H1 (cell line): ENCODE results near the gene SH3PXD2A. TPM values are rescaled to one million over a fixed set of nuclear protein-coding genes. Genes with fewer than 3 reads are reported as not detected.

Experiments
- CTCF ChIA-PET: fragments of 300-600 bp; sonication (Branson Sonifier 250); formaldehyde crosslinking; loops from one replicate; lab custom pipeline; 2021; ENCODE audit not compliant: partially characterized antibody; lab: Charles Lee
- POLR2A ChIA-PET: fragments of 300-600 bp; sonication (Branson Sonifier 250); formaldehyde crosslinking; loops from one replicate; lab custom pipeline; 2021; ENCODE audit warnings: inconsistent platforms; ENCODE audit not compliant: partially characterized antibody; lab: Charles Lee
- DNase-seq, 2 experiments: peaks; one replicate each; pipeline versions ENCODE4 v3.0.0 to v3.0.0-alpha.2; 2010 to 2022; ENCODE audit warnings: low spot score in 2 of 2, low read depth in 1 of 2, mixed read lengths in 1 of 2
- FAIRE-seq: peaks from 2 replicates; lab custom pipeline; 2011; peaks lifted over from hg19 to GRCh38; lab: Jason Lieb, UNC
- H2AFZ ChIP-seq: 2 replicates; pipeline ENCODE4 v1.8.1; 2012; ENCODE audit warnings: low read length, inconsistent platforms
- H2AK5ac ChIP-seq: 2 replicates; pipeline ENCODE4 v1.6.1; 2013; ENCODE audit warnings: low read depth, low read length
- H2BK120ac ChIP-seq: replicated peaks from 2 replicates; pipeline ENCODE3; 2013; ENCODE audit warnings: low read depth, low read length, inconsistent platforms
- H2BK12ac ChIP-seq: 2 replicates; pipeline ENCODE4 v1.6.1; 2013; ENCODE audit warnings: low read depth, low read length
- H2BK15ac ChIP-seq: 2 replicates; pipeline ENCODE4 v1.6.1; 2013; ENCODE audit warnings: low read length
- H2BK20ac ChIP-seq: 2 replicates; pipeline ENCODE4 v1.6.1; 2013; ENCODE audit warnings: low read length
- H2BK5ac ChIP-seq: 2 replicates; pipeline ENCODE4 v1.6.1; 2013; ENCODE audit warnings: low read depth, low read length
- H3K14ac ChIP-seq: 2 replicates; pipeline ENCODE4 v1.6.1; 2013; ENCODE audit warnings: inconsistent platforms; ENCODE audit not compliant: insufficient read length
- H3K18ac ChIP-seq: 2 replicates; pipeline ENCODE4 v1.6.1; 2013; ENCODE audit warnings: low read length; ENCODE audit errors: extremely low read depth
- H3K23ac ChIP-seq: 2 replicates; pipeline ENCODE4 v1.6.1; 2013; ENCODE audit warnings: inconsistent platforms; ENCODE audit not compliant: insufficient read length
- H3K23me2 ChIP-seq: 2 replicates; pipeline ENCODE4 v1.6.1; 2013; ENCODE audit warnings: low read depth, low read length
- H3K27ac ChIP-seq: 2 replicates; pipeline ENCODE4 v1.6.1; 2011; ENCODE audit warnings: low read depth, low read length, inconsistent platforms
- H3K27me3 ChIP-seq, 4 experiments: replicated peaks in 1 of 4; 1 replicate in 1 of 4; 2 replicates in 3 of 4; pipeline versions ENCODE4 v1.6.1 to v1.8.1; 2011 to 2013; ENCODE audit warnings: low read length in 3 of 4, mild to moderate bottlenecking in 3 of 4, inconsistent platforms in 2 of 4, mixed read lengths in 2 of 4, moderate library complexity in 1 of 4; ENCODE audit not compliant: control insufficient read depth in 3 of 4, insufficient read depth in 3 of 4; ENCODE audit errors: extremely low read depth in 1 of 4
- H3K36me3 ChIP-seq, 4 experiments: 2 replicates each; pipeline versions ENCODE4 v1.6.1 to v1.8.1; 2011 to 2013; ENCODE audit warnings: mild to moderate bottlenecking in 4 of 4, low read length in 3 of 4, moderate library complexity in 2 of 4, control low read depth in 1 of 4, inconsistent platforms in 1 of 4; ENCODE audit not compliant: insufficient read depth in 4 of 4, control insufficient read depth in 2 of 4
- H3K4ac ChIP-seq: replicated peaks from 2 replicates; pipeline ENCODE3; 2013; ENCODE audit warnings: low read length, low read depth, mixed read lengths, inconsistent platforms; ENCODE audit not compliant: insufficient read length
- H3K4me1 ChIP-seq, 4 experiments: replicated peaks in 1 of 4; 1 replicate in 1 of 4; 2 replicates in 3 of 4; pipeline versions ENCODE4 v1.6.1 to v1.8.1; 2011 to 2013; ENCODE audit warnings: low read length in 3 of 4, inconsistent platforms in 2 of 4, mixed read lengths in 1 of 4; ENCODE audit not compliant: insufficient read depth in 4 of 4, control insufficient read depth in 3 of 4
- H3K4me2 ChIP-seq, 2 experiments: 2 replicates each; pipeline versions ENCODE4 v1.6.1 to v1.8.1; 2011 to 2013; ENCODE audit warnings: low read depth in 2 of 2, low read length in 2 of 2, control low read depth in 1 of 2, inconsistent platforms in 1 of 2, mild to moderate bottlenecking in 1 of 2; ENCODE audit not compliant: insufficient read depth in 1 of 2
- H3K4me3 ChIP-seq, 4 experiments: fragments of 200-600, 300-600 bp in 1 of 4; sonication (generic), shearing (Covaris generic), sonication (Bioruptor Twin) in 1 of 4; 2 replicates each; pipeline versions ENCODE4 v1.5.1 to v1.8.1; 2011 to 2016; ENCODE audit warnings: low read length in 4 of 4, low read depth in 3 of 4, control low read depth in 2 of 4, inconsistent platforms in 2 of 4, mild to moderate bottlenecking in 2 of 4, mixed read lengths in 1 of 4, moderate library complexity in 1 of 4; ENCODE audit not compliant: insufficient read depth in 2 of 4; ENCODE audit errors: extremely low read depth in 1 of 4
- H3K56ac ChIP-seq: replicated peaks from 2 replicates; pipeline ENCODE3; 2013; ENCODE audit warnings: low read depth, mild to moderate bottlenecking, mixed read lengths, low read length, inconsistent platforms; ENCODE audit not compliant: insufficient read length
- H3K79me1 ChIP-seq: 2 replicates; pipeline ENCODE4 v1.6.1; 2013; ENCODE audit warnings: low read depth, low read length, control low read depth
- H3K79me2 ChIP-seq, 2 experiments: 2 replicates each; pipeline versions ENCODE4 v1.6.1 to v1.8.1; 2012 to 2013; ENCODE audit warnings: low read length in 2 of 2, mild to moderate bottlenecking in 2 of 2, inconsistent platforms in 1 of 2; ENCODE audit not compliant: insufficient read depth in 2 of 2, control insufficient read depth in 1 of 2
- H3K9ac ChIP-seq, 4 experiments: replicated peaks in 1 of 4; 1 replicate in 1 of 4; 2 replicates in 3 of 4; pipeline versions ENCODE4 v1.6.1 to v1.8.1; 2011 to 2013; ENCODE audit warnings: low read depth in 3 of 4, low read length in 3 of 4, control low read depth in 2 of 4, mild to moderate bottlenecking in 2 of 4, moderate library complexity in 2 of 4, inconsistent platforms in 1 of 4; ENCODE audit errors: extremely low read depth in 1 of 4
- H3K9me3 ChIP-seq, 2 experiments: 2 replicates each; pipeline versions ENCODE4 v1.6.1 to v1.8.1; 2012 to 2013; ENCODE audit warnings: mild to moderate bottlenecking in 2 of 2, moderate library complexity in 2 of 2, control low read depth in 1 of 2, inconsistent platforms in 1 of 2, low read depth in 1 of 2, low read length in 1 of 2, mixed read lengths in 1 of 2; ENCODE audit not compliant: insufficient read depth in 2 of 2
- H4K20me1 ChIP-seq, 2 experiments: replicated peaks in 1 of 2; 2 replicates each; pipeline versions ENCODE3 to v1.8.1; 2011 to 2013; ENCODE audit warnings: inconsistent platforms in 2 of 2, low read length in 2 of 2, mild to moderate bottlenecking in 1 of 2; ENCODE audit not compliant: insufficient read depth in 2 of 2, control insufficient read depth in 1 of 2
- H4K5ac ChIP-seq: 2 replicates; pipeline ENCODE4 v1.6.1; 2013; ENCODE audit warnings: low read length, low read depth, mixed read lengths, inconsistent platforms; ENCODE audit not compliant: insufficient read length
- H4K8ac ChIP-seq: 2 replicates; pipeline ENCODE4 v1.8.0; 2013; ENCODE audit warnings: mild to moderate bottlenecking, moderate library complexity, low read length, inconsistent platforms; ENCODE audit not compliant: insufficient read depth; ENCODE audit errors: extremely low read depth
- H4K91ac ChIP-seq: replicated peaks from 2 replicates; pipeline ENCODE3; 2013; ENCODE audit warnings: low read length, mixed read lengths, inconsistent platforms; ENCODE audit not compliant: insufficient read length
- CBX8 ChIP-seq: fragments of 300-800, 300-1000 bp; sonication (generic); IDR thresholded peaks from 2 replicates; pipeline ENCODE4 v1.7.1; 2016; ENCODE audit warnings: low read depth, low read length, borderline replicate concordance
- CHD2 ChIP-seq: IDR thresholded peaks from 2 replicates; pipeline ENCODE4 v1.6.1; 2012; ENCODE audit warnings: low read length, improper control_type of control experiment
- CTBP2 ChIP-seq: IDR thresholded peaks from 2 replicates; pipeline ENCODE4 v1.7.0; 2011; ENCODE audit warnings: borderline replicate concordance, mild to moderate bottlenecking, moderate library complexity, mixed read lengths, low read length; ENCODE audit not compliant: insufficient read depth, insufficient read length
- FOSL1 ChIP-seq: IDR thresholded peaks from 2 replicates; pipeline ENCODE4 v1.6.1; 2011; ENCODE audit warnings: mild to moderate bottlenecking, low read depth, low read length, moderate library complexity; ENCODE audit not compliant: insufficient read depth
- HDAC2 ChIP-seq, 2 experiments: fragments of 300-600 bp in 1 of 2; sonication (generic) in 1 of 2; IDR thresholded peaks; 2 replicates each; pipeline ENCODE4 v1.6.1; 2011 to 2012; ENCODE audit warnings: low read depth in 2 of 2, low read length in 2 of 2, mild to moderate bottlenecking in 2 of 2, moderate library complexity in 2 of 2, borderline replicate concordance in 1 of 2, inconsistent platforms in 1 of 2
- POLR2AphosphoS5 ChIP-seq: IDR thresholded peaks from 2 replicates; pipeline ENCODE4 v1.6.1; 2011; ENCODE audit warnings: low read depth, low read length
- SP4 ChIP-seq: IDR thresholded peaks from 2 replicates; pipeline ENCODE4 v1.6.1; 2012; ENCODE audit warnings: low read length, inconsistent platforms
- TAF7 ChIP-seq: optimal IDR thresholded peaks from 2 replicates; pipeline ENCODE3; 2011; ENCODE audit warnings: low read depth, mild to moderate bottlenecking, inconsistent platforms, low read length, moderate library complexity, borderline replicate concordance
- ZNF274 ChIP-seq: IDR thresholded peaks from 2 replicates; pipeline ENCODE4 v1.7.0; 2012; ENCODE audit warnings: low read length, borderline replicate concordance; ENCODE audit errors: extremely low read depth
- WGBS, 2 experiments: shearing (Covaris generic) in 1 of 2; methylation state at CpG; one replicate each; pipeline versions ENCODE4 v1.1.6 to v1.1.7; 2013 to 2015; ENCODE audit warnings: low lambda C conversion rate in 2 of 2, mixed read lengths in 2 of 2, inconsistent platforms in 1 of 2, low coverage in 1 of 2, missing lambda C conversion rate in 1 of 2; ENCODE audit not compliant: insufficient replicate concordance in 2 of 2, insufficient coverage in 1 of 2, insufficient read length in 1 of 2; ENCODE audit errors: extremely low coverage in 1 of 2, missing lambda C conversion rate in 1 of 2; 5-methylcytosine and 5-hydroxymethylcytosine counted together
- polyA plus RNA-seq, 7 experiments: library from polyadenylated mRNA; depleted of rRNA in 3 of 7; stranded (reverse) in 5 of 7; unstranded in 2 of 7; fragments of >200 nt in 5 of 7; fragments of 200-250 nt in 2 of 7; gene quantifications; 1 replicate in 5 of 7; 2 replicates in 1 of 7; 4 replicates in 1 of 7; pipeline versions ENCODE4 v1.2.1 to v1.2.3, GENCODE V29; 2011 to 2013; ENCODE audit warnings: missing spikeins in 2 of 7, mixed read lengths in 2 of 7
- total RNA-seq: library from RNA; stranded (reverse); fragmentation: NEBNext Ultra II Directional; extraction: Animal tissue kit (Norgen Biotek cat#: 25700); gene quantifications from 2 replicates; pipeline ENCODE4 v1.2.1, GENCODE V29; 2021

The SH3PXD2A gene
- total and polyA plus RNA-seq, 2 of the 8 experiments (the other 6 are each of a cell fraction or from before 2014, with no cell fraction given): 5.4 to 16.3 TPM

DNA sequence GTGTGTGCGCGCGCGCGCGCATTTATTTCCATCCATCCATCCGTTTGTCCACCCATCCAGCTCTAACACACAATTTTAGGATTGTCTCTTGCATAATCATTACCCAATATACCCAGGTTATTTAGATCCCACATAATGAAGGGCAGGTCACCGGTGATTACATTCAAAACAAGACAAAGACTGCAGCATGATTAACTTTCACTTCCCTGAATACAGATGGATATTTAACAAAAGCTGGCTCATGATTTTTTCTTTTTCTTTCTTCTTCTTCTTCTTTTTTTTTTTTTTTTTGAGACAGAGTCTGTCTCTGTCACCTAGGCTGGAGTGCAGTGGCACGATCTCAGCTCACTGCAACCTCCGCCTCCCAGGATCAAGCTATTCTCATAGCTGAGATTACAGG lies 86.2 kb downstream of the SH3PXD2A start:
- H2AFZ ChIP-seq: no peak overlapping the region
- H3K56ac ChIP-seq: no peak overlapping the region
- peaks cover 5% of the 10 kb centered on the region; the same call in 1 of the 2 replicates for H3K23me2 ChIP-seq
- TF ChIP-seq TAF7: no peak
- TF ChIP-seq ZNF274: no peak
- TF ChIP-seq CHD2: no peak
- TF ChIP-seq CTBP2: no peak
- TF ChIP-seq POLR2AphosphoS5: no peak
- no peak for TF ChIP-seq HDAC2 (IDR thresholded peaks at IDR 0.05; ENCODE audit: borderline replicate concordance in 1 of 2, low read depth in 2 of 2, low read length in 2 of 2)
- no peak for TF ChIP-seq FOSL1
- TF ChIP-seq CBX8: no peak
- TF ChIP-seq SP4: no peak
- no peak overlapping the region for H4K5ac ChIP-seq
- no peak overlapping the region for H2BK15ac ChIP-seq
- peaks cover 6 to 11% (median 7%) of the 10 kb centered on the region in 4 experiments for H3K4me1 ChIP-seq
- no peak overlapping the region for H3K4ac ChIP-seq
- DNase-seq (no peak), FAIRE-seq (no peak)
- H2AK5ac ChIP-seq: no peak overlapping the region
- ChIA-PET POLR2A (interaction anchor here (1.2 kb wide), 1 partner anchor 39 kb away, joined by 3 read pairs; no protein-coding TSS in a partner anchor), CTCF (interaction anchor here (0.6 to 11.3 kb wide), 13 partner anchors 16 to 89 kb away, joined by 3 to 237 read pairs (median 4); no protein-coding TSS in a partner anchor)
- H3K79me2 ChIP-seq: no peaks in the 10 kb centered on the region
- H3K27me3 ChIP-seq: no peaks in the 10 kb centered on the region
- H3K9ac ChIP-seq: no peak overlapping the region
- no peak overlapping the region for H2BK20ac ChIP-seq
- no peaks in the 10 kb centered on the region for H3K9me3 ChIP-seq
- WGBS, 2 experiments: 98% methylated on average over 10 of the region's 10 CpGs; no CpG with 5 or more reads in 1 of the 2 experiments
- no peak overlapping the region for H3K14ac ChIP-seq
- no peak overlapping the region for H3K4me3 ChIP-seq
- no peaks in the 10 kb centered on the region for H4K20me1 ChIP-seq
- H4K8ac ChIP-seq: no peak overlapping the region
- no peak overlapping the region for H2BK5ac ChIP-seq
- H3K18ac ChIP-seq: no peak overlapping the region
- H3K4me2 ChIP-seq: no peak overlapping the region
- no peak overlapping the region for H3K27ac ChIP-seq
- H2BK12ac ChIP-seq: no peak overlapping the region
- no peak overlapping the region for H4K91ac ChIP-seq
- no peaks in the 10 kb centered on the region for H3K36me3 ChIP-seq
- no peak overlapping the region for H2BK120ac ChIP-seq
- no peak overlapping the region for H3K23ac ChIP-seq
- no peaks in the 10 kb centered on the region for H3K79me1 ChIP-seq
